PC-3 (cell line): ENCODE data around the gene MLLT3. TPM values are rescaled to one million over a fixed set of nuclear protein-coding genes. Genes with fewer than 3 reads are reported as not detected.

Source experiments
- ATAC-seq: fragments of 200-7000 bp; cut with Tn5 transposase; 2 replicates; pipeline ENCODE4 v1.9.1; 2020; ENCODE audit warnings: mild to moderate bottlenecking, moderate library complexity
- BruUV-seq: library from RNA; stranded (reverse); fragments of 400-500 nt; replicated peaks from 2 replicates; lab custom pipeline; 2021; lab: Mats Ljungman, UMichigan
- CTCF ChIA-PET: fragments of 300-600 bp; sonication (Branson Sonifier 250); formaldehyde crosslinking; loops from one replicate; lab custom pipeline; 2022; ENCODE audit warnings: antibody characterized with exemption; lab: Charles Lee
- POLR2A ChIA-PET: fragments of 300-600 bp; sonication (Branson Sonifier 250); formaldehyde crosslinking; loops from one replicate; lab custom pipeline; 2022; ENCODE audit warnings: antibody characterized with exemption; ENCODE audit not compliant: unreplicated experiment; lab: Charles Lee
- DNase-seq: peaks from one replicate; pipeline ENCODE4 v3.0.0-alpha.2; 2015
- H2AFZ ChIP-seq: fragments of 300-600 bp; sonication (generic); 2 replicates; pipeline ENCODE4 v1.6.0; 2016; ENCODE audit warnings: antibody characterized with exemption, low read length
- H3F3A ChIP-seq: fragments of 300-600 bp; sonication (generic); one replicate; pipeline ENCODE4 v1.6.0; 2017; ENCODE audit warnings: antibody characterized with exemption, low read length, control low read depth, mild to moderate bottlenecking; ENCODE audit not compliant: unreplicated experiment
- H3K27ac ChIP-seq: fragments of 300-600 bp; sonication (generic); 2 replicates; pipeline ENCODE4 v1.5.1; 2016; ENCODE audit warnings: mild to moderate bottlenecking, low read length
- H3K27me3 ChIP-seq: fragments of 300-600 bp; sonication (generic); 2 replicates; pipeline ENCODE4 v1.6.1; 2016; ENCODE audit warnings: low read length, mixed read lengths
- H3K36me3 ChIP-seq: fragments of 300-600 bp; sonication (generic); 2 replicates; pipeline ENCODE4 v1.6.1; 2016; ENCODE audit warnings: low read depth, mixed run types, low read length, mixed read lengths
- H3K4me1 ChIP-seq: fragments of 300-600 bp; sonication (generic); 2 replicates; pipeline ENCODE4 v1.5.1; 2016; ENCODE audit warnings: low read length; ENCODE audit not compliant: insufficient read depth
- H3K4me2 ChIP-seq: fragments of 300-600 bp; sonication (generic); 2 replicates; pipeline ENCODE4 v1.6.0; 2016; ENCODE audit warnings: low read length
- H3K4me3 ChIP-seq: fragments of 300-600 bp; sonication (generic); 2 replicates; pipeline ENCODE4 v1.5.1; 2016; ENCODE audit warnings: mild to moderate bottlenecking, low read length, mixed read lengths
- H3K79me2 ChIP-seq: fragments of 300-600 bp; sonication (generic); 2 replicates; pipeline ENCODE4 v1.6.1; 2017; ENCODE audit warnings: low read length, mixed read lengths
- H3K9ac ChIP-seq: fragments of 300-600 bp; sonication (generic); 2 replicates; pipeline ENCODE4 v1.6.0; 2016; ENCODE audit warnings: mild to moderate bottlenecking, low read length
- H3K9me2 ChIP-seq: fragments of 300-600 bp; sonication (generic); replicated peaks from 2 replicates; pipeline ENCODE4 v1.6.1; 2016; ENCODE audit warnings: mixed run types, low read length, mixed read lengths
- H3K9me3 ChIP-seq: fragments of 300-600 bp; sonication (generic); 2 replicates; pipeline ENCODE4 v1.6.1; 2016; ENCODE audit warnings: low read length, mixed read lengths
- H4K20me1 ChIP-seq: fragments of 300-600 bp; sonication (generic); 2 replicates; pipeline ENCODE4 v1.6.1; 2016; ENCODE audit warnings: low read length, mixed read lengths
- EZH2 ChIP-seq: fragments of 300-600 bp; sonication (generic); IDR thresholded peaks from one replicate; pipeline ENCODE4 v1.6.1; 2017; ENCODE audit warnings: antibody characterized with exemption, mild to moderate bottlenecking, low read length; ENCODE audit not compliant: unreplicated experiment
- EZH2phosphoT487 ChIP-seq: fragments of 300-600 bp; sonication (generic); IDR thresholded peaks from 2 replicates; pipeline ENCODE4 v1.6.1; 2018; ENCODE audit warnings: mild to moderate bottlenecking, antibody characterized with exemption, low read length, borderline replicate concordance
- intact Hi-C: fragments of 100-400 bp; cut with micrococcal nuclease; formaldehyde crosslinking; loops from 2 replicates; pipeline ENCODE4 v1.9.0; 2023
- total RNA-seq: library from RNA; depleted of rRNA; stranded (reverse); fragments of >200 nt; gene quantifications from 2 replicates; pipeline ENCODE4 v1.2.3, GENCODE V29; 2014
- TF ChIP-seq, protein P1 (sequence below): fragments of 300-600 bp; sonication (generic); conservative IDR thresholded peaks from 2 replicates; pipeline ENCODE4 v1.5.1; 2017; ENCODE audit warnings: antibody characterized with exemption, low read depth, mild to moderate bottlenecking, low read length

MLLT3 gene
- total RNA-seq, 1 experiment from 2014 or later = 7.1 TPM

- Histone ChIP-seq H3K9me2 (no peaks in the 10 kb centered on the region), H3K79me2 (no peaks in the 10 kb centered on the region), H3K4me3 (no peak overlapping the region), H3K9me3 (no peaks in the 10 kb centered on the region), H3K27ac (no peak overlapping the region), H3K4me2 (no peak overlapping the region), H3K27me3 (no peaks in the 10 kb centered on the region), H3K4me1 (no peaks in the 10 kb centered on the region), H3F3A (no peaks in the 10 kb centered on the region), H4K20me1 (no peaks in the 10 kb centered on the region), H3K36me3 (no peaks in the 10 kb centered on the region), H2AFZ (no peak overlapping the region), H3K9ac (no peak overlapping the region)
- ATAC-seq (no peak), DNase-seq (no peak)
- TF ChIP-seq EZH2phosphoT487 (no peak), EZH2 (no peak)
- TF ChIP-seq, protein P1, sequence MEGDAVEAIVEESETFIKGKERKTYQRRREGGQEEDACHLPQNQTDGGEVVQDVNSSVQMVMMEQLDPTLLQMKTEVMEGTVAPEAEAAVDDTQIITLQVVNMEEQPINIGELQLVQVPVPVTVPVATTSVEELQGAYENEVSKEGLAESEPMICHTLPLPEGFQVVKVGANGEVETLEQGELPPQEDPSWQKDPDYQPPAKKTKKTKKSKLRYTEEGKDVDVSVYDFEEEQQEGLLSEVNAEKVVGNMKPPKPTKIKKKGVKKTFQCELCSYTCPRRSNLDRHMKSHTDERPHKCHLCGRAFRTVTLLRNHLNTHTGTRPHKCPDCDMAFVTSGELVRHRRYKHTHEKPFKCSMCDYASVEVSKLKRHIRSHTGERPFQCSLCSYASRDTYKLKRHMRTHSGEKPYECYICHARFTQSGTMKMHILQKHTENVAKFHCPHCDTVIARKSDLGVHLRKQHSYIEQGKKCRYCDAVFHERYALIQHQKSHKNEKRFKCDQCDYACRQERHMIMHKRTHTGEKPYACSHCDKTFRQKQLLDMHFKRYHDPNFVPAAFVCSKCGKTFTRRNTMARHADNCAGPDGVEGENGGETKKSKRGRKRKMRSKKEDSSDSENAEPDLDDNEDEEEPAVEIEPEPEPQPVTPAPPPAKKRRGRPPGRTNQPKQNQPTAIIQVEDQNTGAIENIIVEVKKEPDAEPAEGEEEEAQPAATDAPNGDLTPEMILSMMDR = no peak
- intact Hi-C loops = no loop called here
- POLR2A ChIA-PET = no interaction called here
- CTCF ChIA-PET = no interaction called here
- no TSS peak for BruUV-seq
Observed at GRCh38 chr9:20391208-20391607, 231.1 kb downstream of the MLLT3 start.

DNA sequence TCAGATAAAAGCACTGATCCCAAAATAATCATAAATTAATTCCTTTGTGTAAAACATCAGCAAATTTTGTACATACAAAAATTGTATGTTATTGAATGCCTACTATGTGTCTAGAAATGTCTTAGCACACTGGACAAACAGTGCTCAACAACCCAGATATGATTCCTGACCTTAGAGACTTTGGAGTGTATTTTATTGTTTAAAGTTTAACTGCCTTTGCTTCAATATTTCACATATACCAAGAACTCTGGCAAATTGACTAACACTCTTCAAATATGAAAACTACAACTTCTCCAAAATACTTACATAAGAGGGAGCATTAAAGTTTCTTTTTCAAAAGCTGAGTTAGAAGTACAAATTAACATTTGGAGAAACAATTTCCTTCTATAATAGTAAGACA is 231.9 kb downstream of the MLLT3 start:
- Histone ChIP-seq H2AFZ (no peak overlapping the region), H3K4me2 (no peak overlapping the region), H3K4me3 (no peak overlapping the region), H3K27ac (no peak overlapping the region), H3K9me3 (no peaks in the 10 kb centered on the region), H3F3A (no peaks in the 10 kb centered on the region), H3K4me1 (no peaks in the 10 kb centered on the region), H3K27me3 (no peaks in the 10 kb centered on the region), H3K36me3 (no peaks in the 10 kb centered on the region), H3K79me2 (no peaks in the 10 kb centered on the region), H4K20me1 (no peaks in the 10 kb centered on the region), H3K9ac (no peak overlapping the region), H3K9me2 (no peaks in the 10 kb centered on the region)
- ChIA-PET POLR2A (no interaction called here), CTCF (no interaction called here)
- no peak for DNase-seq
- TF ChIP-seq EZH2 = no peak
- BruUV-seq = no TSS peak
- intact Hi-C loops = no loop called here
- ATAC-seq = no peak

GRCh38 chr9:20387062-20387461 is 235.2 kb downstream of the MLLT3 start:
- no peak overlapping the region for H3K4me3 ChIP-seq
- H3K27ac ChIP-seq = no peak overlapping the region
- no peaks in the 10 kb centered on the region for H3K36me3 ChIP-seq
- no peak overlapping the region for H3K4me2 ChIP-seq
- H3K79me2 ChIP-seq = no peaks in the 10 kb centered on the region
- no peaks in the 10 kb centered on the region for H3K27me3 ChIP-seq
- H3K9ac ChIP-seq = no peak overlapping the region
- ChIA-PET POLR2A (no interaction called here), CTCF (no interaction called here)
- no peaks in the 10 kb centered on the region for H4K20me1 ChIP-seq
- TF ChIP-seq EZH2 (no peak), EZH2phosphoT487 (no peak)
- TF ChIP-seq, protein P1 = no peak
- no peaks in the 10 kb centered on the region for H3K9me3 ChIP-seq
- BruUV-seq = no TSS peak
- no peak for ATAC-seq
- no peak overlapping the region for H2AFZ ChIP-seq
- no peaks in the 10 kb centered on the region for H3K9me2 ChIP-seq
- no peak for DNase-seq
- H3F3A ChIP-seq = no peaks in the 10 kb centered on the region
- H3K4me1 ChIP-seq = peaks cover 7% of the 10 kb centered on the region; the same call in 1 of the 2 replicates
- intact Hi-C loops = no loop called here
